ENCODE results near the gene ZSCAN18.

Gene ZSCAN18

DNA sequence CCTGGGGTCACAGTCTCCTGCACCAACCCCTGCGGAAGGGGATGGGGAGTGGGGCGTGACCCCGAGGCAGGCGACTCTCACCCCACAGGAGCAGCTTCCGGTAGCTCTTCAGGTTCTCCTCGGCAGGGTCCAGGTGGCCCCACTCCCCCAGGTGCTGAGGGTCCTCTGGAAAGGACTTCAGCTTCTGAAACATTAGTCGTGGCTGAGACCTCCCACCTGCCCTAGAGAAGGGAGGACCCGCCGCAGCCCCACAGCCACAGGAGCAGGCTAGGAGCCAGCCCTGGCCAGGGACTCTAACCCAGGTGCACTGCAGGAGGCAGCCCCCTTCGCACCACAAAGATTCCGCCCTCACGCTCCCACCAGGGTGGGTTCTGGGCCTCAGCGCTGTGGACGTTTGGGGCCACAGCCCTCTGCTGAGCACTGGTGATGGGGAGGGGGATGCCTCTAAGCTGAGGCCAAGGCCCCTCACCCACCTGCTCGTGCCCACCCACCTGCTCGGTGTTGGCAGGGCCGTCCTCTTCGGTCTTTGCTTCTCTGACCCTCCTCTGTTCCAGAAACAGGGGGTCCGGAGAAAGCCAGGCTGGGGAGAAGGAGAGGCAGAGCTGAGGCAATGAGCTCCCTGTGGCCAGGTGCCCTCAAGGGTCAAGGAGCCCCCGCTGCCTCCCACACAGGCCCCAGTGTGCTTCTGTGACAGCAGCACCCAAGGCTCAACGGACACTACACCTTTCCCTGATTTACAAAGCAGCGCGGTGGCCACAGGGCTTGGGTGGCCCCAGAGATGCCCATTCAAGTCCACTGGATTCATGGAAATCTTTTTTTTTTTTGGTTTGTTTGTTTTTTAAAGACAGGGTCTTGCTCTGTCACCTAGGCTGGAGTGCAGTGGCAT is 11.0 kb downstream of the ZSCAN18 start:
- no peak for FAIRE-seq

DNA sequence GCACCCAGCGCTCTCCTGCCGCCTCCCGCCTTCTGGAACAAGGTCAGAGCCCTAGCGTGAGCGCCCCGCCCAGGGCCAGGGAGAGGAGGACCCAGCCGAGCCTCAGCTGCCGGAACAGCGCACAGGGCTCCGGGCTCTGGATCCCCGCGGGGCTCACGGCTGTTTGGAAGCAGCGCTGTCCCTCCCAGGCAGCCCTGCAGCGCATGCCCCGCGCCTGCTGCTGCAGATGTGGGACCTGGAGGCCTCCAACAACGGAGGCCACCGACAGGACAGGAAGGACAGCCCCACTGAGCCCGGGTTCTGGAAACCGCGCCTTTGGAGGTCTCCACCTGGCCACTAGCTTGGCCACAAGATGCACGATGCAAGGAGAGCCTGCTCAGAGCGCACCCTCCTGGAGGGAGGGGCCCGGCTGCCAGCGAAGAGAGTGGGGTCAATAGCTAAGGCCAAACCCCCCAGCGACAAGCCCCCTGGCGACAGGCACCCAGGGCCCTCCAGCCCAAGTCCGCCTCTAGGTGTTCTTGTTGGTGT is 12.6 kb downstream of the ZSCAN18 start:
- DNase-seq (ENCODE audit: low spot score) (no peak), FAIRE-seq (no peak)

More for the DNA sequence above, 11.0 kb downstream of the ZSCAN18 start:
- no peak for DNase-seq (ENCODE audit: low spot score)

GRCh38 chr19:58084596-58085347 is 13.3 kb downstream of the ZSCAN18 start:
- no peak for DNase-seq (ENCODE audit: low spot score)
- FAIRE-seq, result no peak

- FAIRE-seq, result no peak
- no peak for DNase-seq (ENCODE audit: low spot score)
These were observed 15.0 kb downstream of the ZSCAN18 start for GRCh38 chr19:58083021-58083420.

- no peak for FAIRE-seq
These were observed 18.2 kb downstream of the ZSCAN18 start for GRCh38 chr19:58079792-58080191.

GRCh38 chr19:58067240-58067912 is 30.7 kb downstream of the ZSCAN18 start:
- no peak for FAIRE-seq
- no peak for DNase-seq (ENCODE audit: low spot score)

More at GRCh38 chr19:58079792-58080191, 18.2 kb downstream of the ZSCAN18 start:
- no peak for DNase-seq (ENCODE audit: low spot score)

- no peak for DNase-seq (ENCODE audit: low spot score)
- no peak for FAIRE-seq
These were observed 34.3 kb downstream of the ZSCAN18 start for GRCh38 chr19:58063712-58064111.

- no peak for DNase-seq (ENCODE audit: low spot score)
- no peak for FAIRE-seq
These were observed 37.8 kb downstream of the ZSCAN18 start for GRCh38 chr19:58060231-58060630.

DNA sequence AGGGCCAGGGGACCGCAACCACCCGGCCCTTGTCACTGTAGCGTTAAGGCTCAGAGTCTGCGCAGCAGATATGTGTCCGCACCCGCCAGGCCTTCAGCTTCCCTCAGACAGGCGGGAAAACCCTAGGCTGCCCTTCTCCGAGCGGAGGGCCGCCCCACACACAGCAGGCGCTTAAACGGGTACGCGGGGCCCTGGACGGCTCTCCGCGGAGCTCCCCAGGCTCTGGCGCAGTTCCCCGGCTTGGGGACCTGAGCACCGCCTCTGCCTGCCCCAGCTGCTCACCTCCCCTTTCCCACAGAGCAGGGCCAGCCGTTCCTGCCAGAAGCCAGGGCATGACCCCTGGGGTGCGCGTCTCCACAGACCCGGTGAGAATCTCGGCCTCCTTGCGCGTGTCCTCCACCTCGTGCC is 38.4 kb downstream of the ZSCAN18 start:
- DNase-seq (ENCODE audit: low spot score) (no peak), FAIRE-seq (no peak)

DNA sequence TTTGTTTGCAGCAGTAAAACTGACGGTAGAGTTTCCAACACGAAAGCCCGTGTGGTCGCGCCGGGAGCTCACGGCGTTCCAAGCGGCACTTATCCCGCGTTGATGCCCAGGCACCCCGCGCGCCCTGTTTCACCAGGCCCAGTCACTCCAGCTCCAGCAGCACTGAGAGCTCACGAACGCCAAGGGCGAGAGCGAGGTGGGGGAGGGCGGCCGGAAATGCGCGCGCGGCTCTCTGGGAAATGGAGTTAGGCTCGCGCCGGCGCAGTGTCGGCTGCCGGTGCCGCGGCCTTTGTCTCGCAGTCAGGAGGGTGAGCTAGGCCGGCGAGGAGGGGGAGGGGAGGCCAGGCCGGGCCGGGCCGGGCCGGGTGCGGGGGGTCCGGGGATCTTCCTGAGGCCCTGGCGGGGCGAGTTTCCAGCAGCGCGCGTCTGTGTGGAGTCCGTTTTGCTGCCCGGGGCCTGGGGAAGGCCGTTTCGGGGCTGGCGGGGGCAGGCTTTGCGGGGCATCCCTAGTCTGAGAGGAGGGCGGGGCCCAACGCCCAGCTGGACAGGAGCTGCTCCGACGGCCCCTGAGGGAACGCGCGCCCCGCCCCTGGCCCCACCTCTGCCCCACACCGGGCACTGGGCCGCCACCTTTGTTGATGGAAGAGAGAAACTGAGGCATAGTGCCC is 38.9 kb downstream of the ZSCAN18 start, which contains the start of gene ZNF135:
Gene ZNF135, plus strand, starts transcription at position 280 of the 668 bp plus-strand sequence. CDS start 721 bp downstream, outside the sequence.
- peak; percentile 95 for DNase-seq (ENCODE audit: low spot score)
- peak; percentile 53 for FAIRE-seq

DNA sequence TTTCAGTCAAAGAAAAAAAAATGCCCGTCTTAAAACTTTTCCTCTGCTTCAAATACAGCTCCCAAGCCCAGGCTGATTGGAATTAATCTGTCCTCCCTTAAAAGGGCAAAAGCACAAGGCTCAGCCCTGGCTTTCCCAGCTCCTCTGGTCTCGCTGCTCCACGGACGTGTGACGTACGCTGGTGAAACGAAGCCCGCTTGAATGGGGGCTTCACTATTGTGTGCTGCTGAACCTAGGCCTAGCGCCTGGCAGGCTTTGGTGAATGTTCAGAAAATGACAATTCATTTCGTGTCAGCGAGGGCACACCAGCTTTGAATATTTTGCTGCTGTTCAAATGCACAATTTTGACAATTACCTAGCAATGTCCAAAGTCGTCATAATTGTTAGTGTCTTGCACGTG is 39.6 kb downstream of the ZSCAN18 start:
- no peak for FAIRE-seq
- DNase-seq (ENCODE audit: low spot score), result no peak

GRCh38 chr19:58056861-58057260 is 41.2 kb downstream of the ZSCAN18 start:
- no peak for FAIRE-seq
- DNase-seq (ENCODE audit: low spot score), result no peak

DNA sequence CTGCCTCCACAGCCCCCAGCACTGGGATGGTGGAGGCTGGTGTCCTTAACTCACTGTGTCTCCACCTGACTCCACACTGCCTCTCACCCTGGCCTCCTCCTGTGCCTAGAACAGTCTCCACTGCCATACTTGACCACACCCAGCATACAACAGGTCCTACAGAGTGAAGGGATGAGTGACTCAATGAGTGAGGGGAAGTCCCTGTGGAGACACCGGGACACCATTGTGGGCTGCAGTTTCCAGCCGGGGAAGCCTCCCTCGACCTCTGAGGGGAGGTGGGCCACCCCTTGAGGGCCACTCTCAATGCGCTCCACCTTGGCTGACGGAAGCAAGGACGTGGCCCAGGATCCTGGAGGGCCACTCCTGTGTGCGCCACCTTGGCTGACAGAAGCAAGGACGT is 41.8 kb downstream of the ZSCAN18 start:
- FAIRE-seq, result no peak
- DNase-seq (ENCODE audit: low spot score), result no peak

GRCh38 chr19:58054901-58055874 is 42.8 kb downstream of the ZSCAN18 start:
- DNase-seq (ENCODE audit: low spot score) (peak; percentile 33), FAIRE-seq (no peak)

- FAIRE-seq, result no peak
- DNase-seq (ENCODE audit: low spot score), result no peak
These were observed 44.4 kb downstream of the ZSCAN18 start for GRCh38 chr19:58053480-58054156.

- no peak for FAIRE-seq
These were observed 45.8 kb downstream of the ZSCAN18 start for GRCh38 chr19:58052256-58052655.

GRCh38 chr19:58047672-58048071 is 50.4 kb downstream of the ZSCAN18 start:
- no peak for FAIRE-seq

More at GRCh38 chr19:58052256-58052655, 45.8 kb downstream of the ZSCAN18 start:
- DNase-seq (ENCODE audit: low spot score), result no peak

GRCh38 chr19:58046856-58047255 is 51.2 kb downstream of the ZSCAN18 start:
- FAIRE-seq (no peak), DNase-seq (ENCODE audit: low spot score) (no peak)

More at GRCh38 chr19:58047672-58048071, 50.4 kb downstream of the ZSCAN18 start:
- DNase-seq (ENCODE audit: low spot score), result no peak
